ENCODE data around the gene GTF2I.
"Not testable (repeated sequence)": the region's sequence is repeated elsewhere in the genome, so short reads cannot be mapped to it uniquely, and the experiment has no call there.

GRCh38 chr7:74789200-74789736 lies 131.8 kb downstream of the GTF2I start:
- TF ChIP-seq CTCF, EP300, POLR2A, POLR2AphosphoS5 (IDR thresholded peaks at IDR 0.05): not testable (repeated sequence)

Data from upper lobe of left lung (tissue), 4 donors.